ENCODE results near the gene TIPARP.
"Not testable (repeated sequence)": the region's sequence is repeated elsewhere in the genome, so short reads cannot be mapped to it uniquely, and the experiment has no call there.

Gene TIPARP

GRCh38 chr3:156720826-156721225 lies 46.4 kb downstream of the TIPARP start:
- no peak for DNase-seq

- DNase-seq = no peak
Measured at GRCh38 chr3:156721687-156722618, 47.6 kb downstream of the TIPARP start.

GRCh38 chr3:156723182-156723619 lies 48.8 kb downstream of the TIPARP start:
- no peak for DNase-seq

GRCh38 chr3:156725682-156726081 lies 51.3 kb downstream of the TIPARP start:
- peak; percentile 83 for DNase-seq

GRCh38 chr3:156726456-156726855 lies 52.1 kb downstream of the TIPARP start:
- DNase-seq = no peak

GRCh38 chr3:156727519-156728205 lies 53.3 kb downstream of the TIPARP start:
- DNase-seq = no peak

- DNase-seq = peak; percentile 84
Measured at GRCh38 chr3:156728267-156728985, 54.0 kb downstream of the TIPARP start.

GRCh38 chr3:156729460-156730179 lies 55.2 kb downstream of the TIPARP start:
- no peak for DNase-seq

GRCh38 chr3:156731813-156732212 lies 57.4 kb downstream of the TIPARP start:
- DNase-seq = no peak

GRCh38 chr3:156732261-156732660 lies 57.9 kb downstream of the TIPARP start:
- DNase-seq = no peak

- DNase-seq = no peak
Measured at GRCh38 chr3:156732715-156733421, 58.5 kb downstream of the TIPARP start.

GRCh38 chr3:156734661-156735060 lies 60.3 kb downstream of the TIPARP start:
- DNase-seq = not testable (repeated sequence)

GRCh38 chr3:156735471-156735870 lies 61.1 kb downstream of the TIPARP start:
- DNase-seq = no peak

GRCh38 chr3:156737049-156737448 lies 62.7 kb downstream of the TIPARP start:
- not testable (repeated sequence) for DNase-seq

- no peak for DNase-seq
Measured at GRCh38 chr3:156738251-156738650, 63.9 kb downstream of the TIPARP start.

- no peak for DNase-seq
Measured at GRCh38 chr3:156739976-156740375, 65.6 kb downstream of the TIPARP start.

GRCh38 chr3:156740581-156740980 lies 66.2 kb downstream of the TIPARP start:
- not testable (repeated sequence) for DNase-seq

GRCh38 chr3:156741935-156742334 lies 67.5 kb downstream of the TIPARP start:
- DNase-seq = no peak

- DNase-seq = no peak
Measured at GRCh38 chr3:156742401-156742800, 68.0 kb downstream of the TIPARP start.

- no peak for DNase-seq
Measured at GRCh38 chr3:156743859-156744258, 69.5 kb downstream of the TIPARP start.

GRCh38 chr3:156744631-156745030 lies 70.2 kb downstream of the TIPARP start:
- DNase-seq = no peak

GRCh38 chr3:156745766-156746165 lies 71.4 kb downstream of the TIPARP start:
- no peak for DNase-seq
